IMR-90 (cell line): ENCODE data around the gene CKAP2L. TPM values are rescaled to one million over a fixed set of nuclear protein-coding genes. Genes with fewer than 3 reads are reported as not detected.

ENCODE experiments used
- ATAC-seq: fragments of 200-7000 bp; cut with Tn5 transposase; 2 replicates; pipeline ENCODE4 v1.9.1; 2020; ENCODE audit warnings: low read depth, mild to moderate bottlenecking, moderate library complexity
- BruUV-seq: library from RNA; stranded (reverse); fragments of 400-500 nt; replicated peaks from 2 replicates; lab custom pipeline; 2021; lab: Mats Ljungman, UMichigan
- CTCF ChIA-PET: fragments of 300-600 bp; formaldehyde crosslinking; extraction: SDS; loops from one replicate; lab custom pipeline; 2021; ENCODE audit warnings: antibody characterized with exemption; lab: Yijun Ruan, JAX
- POLR2A ChIA-PET: fragments of 300-600 bp; sonication (Branson Sonifier 250); formaldehyde crosslinking; loops from one replicate; lab custom pipeline; 2022; ENCODE audit warnings: antibody characterized with exemption; ENCODE audit not compliant: unreplicated experiment; lab: Charles Lee
- DNase-seq: peaks from one replicate; pipeline ENCODE4 v3.0.0; 2013
- H2AFZ ChIP-seq: replicated peaks from 2 replicates; pipeline ENCODE3; 2013; ENCODE audit warnings: low read length, mild to moderate bottlenecking; ENCODE audit not compliant: poor library complexity
- H2AK5ac ChIP-seq: 2 replicates; pipeline ENCODE4 v1.6.1; 2013; ENCODE audit warnings: low read depth, low read length, inconsistent platforms
- H2AK9ac ChIP-seq: replicated peaks from 2 replicates; pipeline ENCODE3; 2013; ENCODE audit warnings: mild to moderate bottlenecking, low read depth, low read length, moderate library complexity; ENCODE audit not compliant: poor library complexity
- H2BK120ac ChIP-seq: 2 replicates; pipeline ENCODE4 v1.6.1; 2013; ENCODE audit warnings: low read depth, low read length, inconsistent platforms
- H2BK15ac ChIP-seq: 3 replicates; pipeline ENCODE4 v1.6.1; 2013; ENCODE audit warnings: low read depth, low read length, inconsistent platforms
- H2BK20ac ChIP-seq: 2 replicates; pipeline ENCODE4 v1.6.1; 2013; ENCODE audit warnings: low read depth, mild to moderate bottlenecking, inconsistent platforms, low read length, moderate library complexity
- H2BK5ac ChIP-seq: 2 replicates; pipeline ENCODE4 v1.6.1; 2013; ENCODE audit warnings: mild to moderate bottlenecking, low read depth, low read length, inconsistent platforms; ENCODE audit not compliant: poor library complexity, severe bottlenecking
- H3K14ac ChIP-seq: replicated peaks from 2 replicates; pipeline ENCODE4 v1.6.1; 2013; ENCODE audit warnings: low read depth, low read length, inconsistent platforms
- H3K18ac ChIP-seq: 2 replicates; pipeline ENCODE4 v1.6.1; 2013; ENCODE audit warnings: low read depth, low read length, control low read depth
- H3K23ac ChIP-seq: 2 replicates; pipeline ENCODE4 v1.6.1; 2013; ENCODE audit warnings: low read depth, low read length, inconsistent platforms
- H3K27ac ChIP-seq: 2 replicates; pipeline ENCODE4 v1.5.1; 2013; ENCODE audit warnings: mild to moderate bottlenecking, control low read depth, low read length; ENCODE audit not compliant: insufficient read depth
- H3K27me3 ChIP-seq: 2 replicates; pipeline ENCODE4 v1.6.1; 2013; ENCODE audit warnings: low read length; ENCODE audit not compliant: control insufficient read depth, insufficient read depth
- H3K36me3 ChIP-seq: 2 replicates; pipeline ENCODE4 v1.6.1; 2013; ENCODE audit warnings: low read length, mixed read lengths; ENCODE audit not compliant: control insufficient read depth, insufficient read depth
- H3K4ac ChIP-seq: 2 replicates; pipeline ENCODE4 v1.6.1; 2013; ENCODE audit warnings: low read depth, low read length, inconsistent platforms
- H3K4me1 ChIP-seq: 2 replicates; pipeline ENCODE4 v1.6.1; 2013; ENCODE audit warnings: low read length, mixed read lengths; ENCODE audit not compliant: control insufficient read depth, insufficient read depth
- H3K4me2 ChIP-seq: 2 replicates; pipeline ENCODE4 v1.6.1; 2013; ENCODE audit warnings: low read depth, mild to moderate bottlenecking, control low read depth, low read length, moderate library complexity
- H3K4me3 ChIP-seq: 2 replicates; pipeline ENCODE4 v1.5.1; 2013; ENCODE audit warnings: low read depth, mild to moderate bottlenecking, control low read depth, low read length, moderate library complexity; ENCODE audit not compliant: insufficient read depth
- H3K56ac ChIP-seq: 2 replicates; pipeline ENCODE4 v1.6.1; 2013; ENCODE audit warnings: low read length, inconsistent platforms; ENCODE audit not compliant: insufficient read depth; ENCODE audit errors: extremely low read depth
- H3K79me1 ChIP-seq, 2 experiments: 2 replicates each; pipeline ENCODE4 v1.6.1; 2013; ENCODE audit warnings: low read length in 2 of 2, inconsistent platforms in 1 of 2, low read depth in 1 of 2
- H3K9ac ChIP-seq: 2 replicates; pipeline ENCODE4 v1.6.1; 2013; ENCODE audit warnings: low read depth, low read length, control low read depth
- H3K9me1 ChIP-seq: 2 replicates; pipeline ENCODE4 v1.6.1; 2013; ENCODE audit warnings: low read length, inconsistent platforms; ENCODE audit not compliant: insufficient read depth
- H3K9me3 ChIP-seq: 2 replicates; pipeline ENCODE4 v1.6.1; 2013; ENCODE audit warnings: low read length; ENCODE audit not compliant: control insufficient read depth, insufficient read depth
- H4K20me1 ChIP-seq: 2 replicates; pipeline ENCODE4 v1.6.1; 2013; ENCODE audit warnings: low read length, inconsistent platforms; ENCODE audit not compliant: insufficient read depth
- H4K5ac ChIP-seq: 2 replicates; pipeline ENCODE4 v1.6.1; 2013; ENCODE audit warnings: mild to moderate bottlenecking, low read depth, low read length, control low read depth
- H4K8ac ChIP-seq, 2 experiments: 2 replicates each; pipeline ENCODE4 v1.6.1; 2013; ENCODE audit warnings: low read depth in 2 of 2, low read length in 2 of 2, control low read depth in 1 of 2, inconsistent platforms in 1 of 2
- H4K91ac ChIP-seq: 2 replicates; pipeline ENCODE4 v1.6.1; 2013; ENCODE audit warnings: low read depth, low read length, inconsistent platforms; ENCODE audit not compliant: insufficient read depth
- BHLHE40 ChIP-seq: fragments of 150-350 bp; IDR thresholded peaks from 2 replicates; pipeline ENCODE4 v1.6.1; 2016; ENCODE audit warnings: mild to moderate bottlenecking, low read depth, low read length
- CEBPB ChIP-seq: IDR thresholded peaks from 2 replicates; pipeline ENCODE4 v1.6.1; 2012; ENCODE audit warnings: low read depth, low read length, improper control_type of control experiment
- CHD1 ChIP-seq: IDR thresholded peaks from 2 replicates; pipeline ENCODE4 v1.6.1; 2012; ENCODE audit warnings: low read depth, low read length, improper control_type of control experiment
- CTCF ChIP-seq: conservative IDR thresholded peaks from 2 replicates; pipeline ENCODE4 v1.5.1; 2012; ENCODE audit warnings: mild to moderate bottlenecking, low read depth, low read length, improper control_type of control experiment
- ELK1 ChIP-seq: fragments of 150-350 bp; IDR thresholded peaks from 2 replicates; pipeline ENCODE4 v1.6.1; 2016; ENCODE audit warnings: low read depth, mild to moderate bottlenecking, low read length, moderate library complexity, borderline replicate concordance
- FOS ChIP-seq: fragments of 150-350 bp; IDR thresholded peaks from 2 replicates; pipeline ENCODE4 v1.6.1; 2016; ENCODE audit warnings: low read depth, low read length
- MAFK ChIP-seq: IDR thresholded peaks from 2 replicates; pipeline ENCODE4 v1.6.1; 2012; ENCODE audit warnings: low read depth, low read length, improper control_type of control experiment
- MAZ ChIP-seq: IDR thresholded peaks from 2 replicates; pipeline ENCODE4 v1.6.1; 2012; ENCODE audit warnings: low read depth, mild to moderate bottlenecking, low read length, improper control_type of control experiment, moderate library complexity, borderline replicate concordance
- MXI1 ChIP-seq: IDR thresholded peaks from 2 replicates; pipeline ENCODE4 v1.6.1; 2012; ENCODE audit warnings: low read depth, mild to moderate bottlenecking, low read length, moderate library complexity, borderline replicate concordance
- NFE2L2 ChIP-seq: fragments of 150-350 bp; IDR thresholded peaks from 2 replicates; pipeline ENCODE4 v1.6.1; 2016; ENCODE audit warnings: low read depth, mild to moderate bottlenecking, low read length
- POLR2A ChIP-seq: IDR thresholded peaks from 2 replicates; pipeline ENCODE4 v1.6.1; 2012; ENCODE audit warnings: mild to moderate bottlenecking, low read depth, low read length
- RAD21 ChIP-seq: IDR thresholded peaks from 2 replicates; pipeline ENCODE4 v1.6.1; 2012; ENCODE audit warnings: low read length, improper control_type of control experiment
- RCOR1 ChIP-seq: IDR thresholded peaks from 2 replicates; pipeline ENCODE4 v1.6.1; 2012; ENCODE audit warnings: mild to moderate bottlenecking, low read length, improper control_type of control experiment; ENCODE audit not compliant: insufficient replicate concordance
- RFX5 ChIP-seq: IDR thresholded peaks from 2 replicates; pipeline ENCODE4 v1.8.0; 2012; ENCODE audit warnings: low read depth, mild to moderate bottlenecking, low read length, moderate library complexity
- SMC3 ChIP-seq: fragments of 150-350 bp; IDR thresholded peaks from 2 replicates; pipeline ENCODE4 v1.6.1; 2016; ENCODE audit warnings: low read depth, mild to moderate bottlenecking, antibody characterized with exemption, low read length, moderate library complexity
- WGBS, 2 experiments: methylation state at CpG; one replicate each; pipeline versions ENCODE4 v1.1.5 to v1.1.7; 2013; ENCODE audit warnings: missing lambda C conversion rate in 2 of 2; ENCODE audit not compliant: insufficient read length in 1 of 2; ENCODE audit errors: extremely low coverage in 2 of 2; 5-methylcytosine and 5-hydroxymethylcytosine counted together
- dilution Hi-C: fragments of 300-500 bp; cut with HindIII; formaldehyde crosslinking; loops from one replicate; pipeline ENCODE4 v1.14.3; 2018; ENCODE audit warnings: low sequenced_read_pairs; ENCODE audit not compliant: unreplicated experiment
- in situ Hi-C: fragments of 300-500 bp; cut with MboI; formaldehyde crosslinking; loops from 3 replicates; pipeline ENCODE4 v1.14.3; 2019; ENCODE audit warnings: low sequenced_read_pairs, inconsistent platforms, mixed read lengths
- intact Hi-C: fragments of 100-400 bp; cut with micrococcal nuclease; formaldehyde crosslinking; loops from 2 replicates; pipeline ENCODE4 v1.10.0; 2022
- polyA plus RNA-seq, 3 experiments: library from polyadenylated mRNA; depleted of rRNA; stranded (reverse); fragments of >200 nt; gene quantifications; 2 replicates each; pipeline ENCODE4 v1.2.3, GENCODE V29; 2012; ENCODE audit warnings: low replicate concordance in 1 of 3
- total RNA-seq: library from RNA; depleted of rRNA; stranded (reverse); fragments of >200 nt; gene quantifications from 2 replicates; pipeline ENCODE4 v1.2.3, GENCODE V29; 2012
- TF ChIP-seq, protein P1 (sequence below): fragments of 150-350 bp; IDR thresholded peaks from 2 replicates; pipeline ENCODE4 v1.6.1; 2017; ENCODE audit warnings: mild to moderate bottlenecking, antibody characterized with exemption, low read length, low read depth

Gene CKAP2L
- total and polyA plus RNA-seq, 2 of the 4 experiments (the other 2 are of a cell fraction): 6.4 to 9.9 TPM

GRCh38 chr2:112713926-112714325 is 50.5 kb downstream of the CKAP2L start:
- H4K5ac ChIP-seq: no peak overlapping the region
- no peak overlapping the region for H3K23ac ChIP-seq
- no peaks in the 10 kb centered on the region for H3K9me3 ChIP-seq
- H3K79me1 ChIP-seq: no peaks in the 10 kb centered on the region
- H2BK20ac ChIP-seq: no peak overlapping the region
- BruUV-seq: no TSS peak
- H3K27ac ChIP-seq: no peak overlapping the region
- no peak overlapping the region for H3K18ac ChIP-seq
- CTCF ChIA-PET: no interaction called here
- H3K14ac ChIP-seq: no peak overlapping the region
- H2BK15ac ChIP-seq: 0 out of 3 replicates have a peak overlapping the region, but pooled peaks have one; percentile 29
- DNase-seq (no peak), ATAC-seq (no peak)
- no peak overlapping the region for H3K56ac ChIP-seq
- H3K9ac ChIP-seq: no peak overlapping the region
- H3K9me1 ChIP-seq: peaks cover 7% of the 10 kb centered on the region
- dilution Hi-C loops (no loop called here), in situ Hi-C loops (no loop called here), intact Hi-C loops (no loop called here)
- H3K36me3 ChIP-seq: no peaks in the 10 kb centered on the region
- WGBS, 2 experiments: 100% methylated on average over 1 of the region's 7 CpGs; no CpG with 5 or more reads in 1 of the 2 experiments
- no peaks in the 10 kb centered on the region for H4K20me1 ChIP-seq
- peak overlapping the region; percentile 64; the same call in 1 of the 2 replicates for H3K4ac ChIP-seq
- no peak for TF ChIP-seq RCOR1
- TF ChIP-seq ELK1: no peak
- no peak for TF ChIP-seq POLR2A
- no peak for TF ChIP-seq SMC3
- TF ChIP-seq CEBPB: no peak
- TF ChIP-seq, protein P1, sequence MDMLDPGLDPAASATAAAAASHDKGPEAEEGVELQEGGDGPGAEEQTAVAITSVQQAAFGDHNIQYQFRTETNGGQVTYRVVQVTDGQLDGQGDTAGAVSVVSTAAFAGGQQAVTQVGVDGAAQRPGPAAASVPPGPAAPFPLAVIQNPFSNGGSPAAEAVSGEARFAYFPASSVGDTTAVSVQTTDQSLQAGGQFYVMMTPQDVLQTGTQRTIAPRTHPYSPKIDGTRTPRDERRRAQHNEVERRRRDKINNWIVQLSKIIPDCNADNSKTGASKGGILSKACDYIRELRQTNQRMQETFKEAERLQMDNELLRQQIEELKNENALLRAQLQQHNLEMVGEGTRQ: no peak
- no peak for TF ChIP-seq BHLHE40
- TF ChIP-seq CTCF: no peak
- no peak for TF ChIP-seq MAZ
- no peak for TF ChIP-seq MAFK
- TF ChIP-seq MXI1: no peak
- no peak for TF ChIP-seq RAD21
- no peak for TF ChIP-seq NFE2L2
- TF ChIP-seq CHD1: no peak
- TF ChIP-seq FOS: no peak
- TF ChIP-seq RFX5: no peak
- peak overlapping the region; percentile 63 for H2AK9ac ChIP-seq
- no peak overlapping the region for H2BK120ac ChIP-seq
- no peak overlapping the region for H3K4me2 ChIP-seq
- no peak overlapping the region for H4K91ac ChIP-seq
- H2AK5ac ChIP-seq: no peak overlapping the region; the same call in 1 of the 2 replicates
- H2BK5ac ChIP-seq: peak overlapping the region; percentile 63
- H3K4me3 ChIP-seq: no peak overlapping the region
- H3K4me1 ChIP-seq: peaks cover 8% of the 10 kb centered on the region
- peak overlapping the region in 1 of 2 experiments; percentile 56; a peak in 2 of 4 replicates for H4K8ac ChIP-seq
- POLR2A ChIA-PET: no interaction called here
- peaks cover 3% of the 10 kb centered on the region; the same call in 1 of the 2 replicates for H3K27me3 ChIP-seq
- H2AFZ ChIP-seq: peak overlapping the region; percentile 87
